Testis (tissue), 2 donors: Measurements from ENCODE around the gene CHERP.

ENCODE experiments used
- CTCF ChIP-seq, 3 experiments: fragments of 450-650 bp in 2 of 3; fragments of 200-600 bp in 1 of 3; sonication (generic) in 1 of 3; IDR thresholded peaks; one replicate each; pipeline ENCODE4 v1.5.1; 2016 to 2019; ENCODE audit warnings: antibody characterized with exemption in 3 of 3, mild to moderate bottlenecking in 2 of 3, moderate library complexity in 1 of 3
- POLR2A ChIP-seq: fragments of 450-650 bp; IDR thresholded peaks from one replicate; pipeline ENCODE4 v1.6.1; 2017; ENCODE audit warnings: antibody characterized with exemption, mild to moderate bottlenecking, moderate library complexity

- TF ChIP-seq CTCF (IDR thresholded peaks at IDR 0.05) (no peak), POLR2A (no peak)
These were observed 31.1 kb upstream of the CHERP start for GRCh38 chr19:16573296-16573695.
